GM19395 (cell line): Measurements from ENCODE around the gene PRKN.

Source experiments
- ATAC-seq: cut with Tn5 transposase; IDR thresholded peaks from one replicate; pipeline ENCODE4 v1.9.1; 2021; ENCODE audit warnings: mild to moderate bottlenecking, moderate library complexity; ENCODE audit not compliant: unreplicated experiment

PRKN gene

GRCh38 chr6:162200945-162201690 is 526.4 kb downstream of the PRKN start:
- ATAC-seq, result no peak

DNA sequence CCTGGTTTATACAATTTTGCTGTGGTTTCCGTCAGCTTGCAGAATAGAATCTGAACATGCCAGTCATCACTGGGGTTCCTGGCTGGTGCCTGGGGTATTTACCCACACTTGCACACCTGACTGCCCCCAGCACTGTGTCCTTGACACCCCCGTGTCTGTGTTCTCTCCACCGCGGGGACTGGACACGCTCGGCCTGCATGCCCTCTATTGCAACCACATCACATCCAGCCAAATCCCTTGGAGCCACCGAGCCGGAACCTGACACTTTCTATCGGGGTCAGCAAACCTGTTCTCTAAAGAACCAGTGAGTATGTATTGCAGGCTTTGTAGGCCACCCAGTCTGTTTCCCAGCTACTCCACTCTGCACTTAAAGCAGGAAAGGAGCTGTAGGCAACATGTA is 527.5 kb downstream of the PRKN start:
- no peak for ATAC-seq

DNA sequence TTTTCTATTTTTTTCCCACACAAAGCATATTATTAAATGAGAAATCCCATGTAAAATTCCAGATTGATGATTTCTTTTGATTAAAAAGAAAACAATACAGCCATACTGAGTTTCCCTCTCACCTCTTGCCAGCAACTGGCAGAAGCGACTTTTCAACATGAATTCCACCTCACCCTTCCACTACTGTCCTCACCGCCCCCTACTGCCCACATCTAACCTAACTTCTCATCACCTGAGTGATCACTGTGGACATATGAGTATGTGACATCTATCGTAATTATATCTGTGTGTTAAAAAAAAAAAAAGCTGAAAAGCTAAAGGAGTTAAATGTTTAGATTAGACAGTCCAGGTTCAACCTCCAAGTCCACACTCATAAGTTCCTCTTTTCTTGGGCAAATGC is 528.6 kb downstream of the PRKN start:
- ATAC-seq, result no peak

DNA sequence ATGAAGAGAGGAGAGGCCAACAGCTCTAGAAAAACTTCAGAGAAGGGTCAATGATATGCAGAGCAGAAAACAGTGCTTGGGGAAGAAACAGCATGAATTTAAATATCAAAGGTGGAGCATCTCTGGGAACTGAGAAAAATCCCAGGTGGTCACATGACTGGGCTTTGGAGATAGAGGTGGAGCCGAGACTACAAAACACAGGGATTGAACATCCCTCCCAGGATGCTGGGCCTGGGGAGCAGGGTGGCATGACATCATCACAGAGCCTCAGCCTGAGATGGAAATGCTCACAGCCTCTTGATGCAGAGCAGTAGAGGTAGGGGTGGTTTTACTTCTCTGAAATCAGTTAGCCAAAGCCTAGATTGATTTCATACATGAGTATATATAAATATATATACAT is 529.5 kb downstream of the PRKN start:
- no peak for ATAC-seq

- ATAC-seq, result no peak
These were observed 532.1 kb downstream of the PRKN start for GRCh38 chr6:162195441-162195840.

DNA sequence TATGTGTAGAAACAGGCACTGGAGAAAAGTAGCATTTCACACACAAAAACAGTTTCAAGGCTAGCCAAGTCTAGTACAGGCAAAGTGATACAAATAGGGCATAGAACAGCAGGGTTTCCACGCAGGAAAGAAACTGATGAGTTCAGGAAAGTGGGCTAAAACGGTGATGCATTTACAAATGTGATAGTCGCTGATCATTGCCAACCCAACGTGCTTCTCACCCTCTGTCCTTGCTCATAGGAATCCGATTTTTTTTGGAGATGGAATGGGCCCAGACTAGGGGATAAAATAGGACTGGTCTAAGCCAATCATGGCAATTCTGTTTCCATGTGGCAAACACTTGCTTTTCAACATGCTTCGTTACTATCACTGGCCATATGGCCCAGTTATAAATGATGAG is 536.6 kb downstream of the PRKN start:
- ATAC-seq, result no peak

- no peak for ATAC-seq
These were observed 540.2 kb downstream of the PRKN start for GRCh38 chr6:162187168-162187935.

DNA sequence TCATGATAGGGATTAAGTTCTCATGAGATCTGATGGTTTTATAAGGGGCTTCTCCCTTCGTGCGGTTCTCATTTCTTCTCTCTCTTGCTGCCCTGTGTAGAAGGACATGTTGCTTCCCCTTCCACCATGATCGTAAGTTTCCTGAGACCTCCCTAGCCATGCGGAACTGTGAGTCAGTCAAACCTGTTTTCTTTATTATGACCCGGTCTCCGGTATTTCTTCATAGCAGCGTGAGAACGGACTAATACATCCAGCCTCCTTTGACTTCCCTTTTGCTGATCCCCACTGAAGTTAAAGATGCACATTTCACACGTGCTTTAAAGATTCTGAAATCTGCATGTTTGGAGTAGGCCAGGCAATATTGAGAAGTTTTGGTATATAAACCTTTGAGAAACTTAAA is 543.1 kb downstream of the PRKN start:
- no peak for ATAC-seq

GRCh38 chr6:162181741-162182401 is 545.7 kb downstream of the PRKN start:
- no peak for ATAC-seq

DNA sequence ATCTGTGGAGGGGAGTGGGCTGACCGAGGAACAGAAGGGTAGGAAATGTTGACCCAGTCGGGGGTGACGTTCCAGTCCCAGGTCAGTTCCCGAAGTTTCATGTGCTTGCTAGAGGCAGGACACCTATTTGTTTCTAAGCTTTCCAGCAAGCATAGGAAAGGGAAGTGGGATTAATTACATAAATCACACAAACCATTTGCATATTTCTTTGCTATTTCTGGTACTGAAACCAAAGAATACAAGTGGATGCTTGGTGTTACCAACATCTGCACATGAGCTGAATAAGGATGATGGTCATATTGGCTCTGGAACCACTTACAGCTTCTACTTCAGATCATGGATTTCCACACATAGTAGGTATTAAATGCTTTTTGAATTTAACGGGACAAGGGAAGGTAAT is 546.5 kb downstream of the PRKN start:
- no peak for ATAC-seq

GRCh38 chr6:162179196-162179951 is 548.2 kb downstream of the PRKN start:
- no peak for ATAC-seq

DNA sequence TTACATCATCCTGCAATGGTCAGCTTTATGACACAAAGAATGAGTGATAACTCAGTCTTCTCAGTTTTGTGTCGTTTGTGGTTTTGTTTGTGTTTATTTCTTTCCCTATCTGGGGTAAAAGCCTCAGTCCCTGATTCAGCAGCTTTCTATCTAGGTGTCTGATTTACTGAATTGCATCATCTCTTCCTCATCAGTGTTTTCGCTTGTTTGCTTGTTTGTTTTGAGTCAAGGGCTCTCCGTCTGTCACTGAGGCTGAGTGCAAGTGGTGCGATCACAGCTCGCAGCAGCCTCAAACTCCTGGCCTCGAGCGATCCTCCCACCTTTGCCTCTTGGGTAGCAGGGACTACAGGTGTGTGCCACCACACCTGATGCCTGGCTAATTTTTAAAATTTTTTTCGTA is 548.9 kb downstream of the PRKN start:
- no peak for ATAC-seq

- no peak for ATAC-seq
These were observed 549.3 kb downstream of the PRKN start for GRCh38 chr6:162178266-162178665.

GRCh38 chr6:162177746-162178145 is 549.8 kb downstream of the PRKN start:
- no peak for ATAC-seq

- ATAC-seq, result no peak
These were observed 554.1 kb downstream of the PRKN start for GRCh38 chr6:162173466-162173865.

GRCh38 chr6:162165479-162165878 is 562.1 kb downstream of the PRKN start:
- no peak for ATAC-seq

GRCh38 chr6:162157167-162157870 is 570.2 kb downstream of the PRKN start:
- ATAC-seq, result peak; percentile 83

DNA sequence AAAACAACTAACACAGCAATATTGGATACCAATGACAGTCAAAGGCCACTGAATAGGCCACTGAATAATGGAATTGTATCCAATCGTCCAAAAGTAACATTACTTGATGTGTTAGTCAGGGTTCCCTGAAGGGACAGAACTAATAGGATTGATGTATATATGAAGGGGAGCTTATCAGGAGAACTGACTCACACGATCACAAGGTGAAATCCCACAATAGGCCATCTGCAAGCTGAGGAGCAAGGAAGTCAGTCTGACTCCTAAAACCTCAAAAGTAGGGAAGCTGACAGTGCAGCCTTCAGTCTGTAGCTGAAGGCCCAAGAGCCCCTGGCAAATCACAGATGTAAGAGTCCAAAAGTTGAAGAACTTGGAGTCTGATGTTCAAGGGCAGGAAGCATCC is 571.4 kb downstream of the PRKN start:
- no peak for ATAC-seq

GRCh38 chr6:162154930-162155329 is 572.6 kb downstream of the PRKN start:
- ATAC-seq, result no peak

GRCh38 chr6:162154001-162154400 is 573.6 kb downstream of the PRKN start:
- ATAC-seq, result no peak

- no peak for ATAC-seq
These were observed 574.4 kb downstream of the PRKN start for GRCh38 chr6:162153120-162153519.
